Astrocyte (in vitro differentiated cells and primary cell): ENCODE data around the gene C9orf152. TPM values are rescaled to one million over a fixed set of nuclear protein-coding genes. Genes with fewer than 3 reads are reported as not detected.

Experiments
- DNase-seq: peaks from one replicate; pipeline ENCODE4 v3.0.0-alpha.2; 2010; ENCODE audit warnings: low read depth
- FAIRE-seq: peaks from 2 replicates; lab custom pipeline; 2011; peaks lifted over from hg19 to GRCh38; lab: Jason Lieb, UNC
- H2AFZ ChIP-seq: 2 replicates; pipeline ENCODE4 v1.6.0; 2012; ENCODE audit warnings: low read depth, low read length, inconsistent platforms
- H3K27ac ChIP-seq: 2 replicates; pipeline ENCODE4 v1.5.1; 2011; ENCODE audit warnings: low read depth, low read length, inconsistent platforms
- H3K27me3 ChIP-seq: 2 replicates; pipeline ENCODE4 v1.6.0; 2011; ENCODE audit warnings: low read length, inconsistent platforms; ENCODE audit not compliant: insufficient read depth
- H3K36me3 ChIP-seq: 2 replicates; pipeline ENCODE4 v1.5.1; 2011; ENCODE audit warnings: low read length, inconsistent platforms; ENCODE audit not compliant: insufficient read depth
- H3K4me1 ChIP-seq: 2 replicates; pipeline ENCODE4 v1.5.1; 2011; ENCODE audit warnings: low read length, inconsistent platforms; ENCODE audit not compliant: insufficient read depth
- H3K4me2 ChIP-seq: 2 replicates; pipeline ENCODE4 v1.6.0; 2012; ENCODE audit warnings: low read length, inconsistent platforms
- H3K4me3 ChIP-seq: 2 replicates; pipeline ENCODE4 v1.5.1; 2011; ENCODE audit warnings: low read depth, mild to moderate bottlenecking, low read length, inconsistent platforms; ENCODE audit not compliant: insufficient read depth
- H3K79me2 ChIP-seq: 2 replicates; pipeline ENCODE4 v1.6.0; 2012; ENCODE audit warnings: mild to moderate bottlenecking, low read length, inconsistent platforms; ENCODE audit not compliant: insufficient read depth
- H3K9ac ChIP-seq: 2 replicates; pipeline ENCODE4 v1.6.0; 2012; ENCODE audit warnings: mild to moderate bottlenecking, low read length, inconsistent platforms
- H3K9me3 ChIP-seq: 2 replicates; pipeline ENCODE4 v1.5.1; 2012; ENCODE audit warnings: low read depth, mild to moderate bottlenecking, low read length, inconsistent platforms; ENCODE audit not compliant: insufficient read depth
- H4K20me1 ChIP-seq: 2 replicates; pipeline ENCODE4 v1.6.0; 2012; ENCODE audit warnings: low read length, inconsistent platforms; ENCODE audit not compliant: insufficient read depth
- H3K27ac Mint-ChIP-seq: one replicate; pipeline ENCODE4 v1.8.0; 2021; ENCODE audit warnings: mild to moderate bottlenecking, mixed read lengths; ENCODE audit not compliant: unreplicated experiment
- H3K27me3 Mint-ChIP-seq: one replicate; pipeline ENCODE4 v1.8.0; 2021; ENCODE audit warnings: low read depth, mixed read lengths; ENCODE audit not compliant: unreplicated experiment
- H3K36me3 Mint-ChIP-seq: one replicate; pipeline ENCODE4 v1.8.0; 2021; ENCODE audit warnings: low read depth, mixed read lengths; ENCODE audit not compliant: unreplicated experiment
- H3K4me1 Mint-ChIP-seq: one replicate; pipeline ENCODE4 v1.8.0; 2021; ENCODE audit warnings: low read depth, mixed read lengths; ENCODE audit not compliant: unreplicated experiment
- H3K4me3 Mint-ChIP-seq: one replicate; pipeline ENCODE4 v1.8.0; 2021; ENCODE audit warnings: mild to moderate bottlenecking, moderate library complexity, mixed read lengths; ENCODE audit not compliant: unreplicated experiment
- H3K9me3 Mint-ChIP-seq: one replicate; pipeline ENCODE4 v1.8.0; 2021; ENCODE audit warnings: mild to moderate bottlenecking, mixed read lengths; ENCODE audit not compliant: unreplicated experiment
- CTCF ChIP-seq: IDR thresholded peaks from 2 replicates; pipeline ENCODE4 v1.5.1; 2011; ENCODE audit warnings: low read depth, mild to moderate bottlenecking, inconsistent platforms, low read length, moderate library complexity; ENCODE audit not compliant: insufficient read depth
- EZH2 ChIP-seq: IDR thresholded peaks from 2 replicates; pipeline ENCODE4 v1.6.1; 2012; ENCODE audit warnings: mild to moderate bottlenecking, low read length, inconsistent platforms; ENCODE audit not compliant: insufficient read depth
- total RNA-seq: library from RNA; stranded (reverse); gene quantifications from 2 replicates; pipeline ENCODE4 v1.2.1, GENCODE V29; 2021

The C9orf152 gene
- total RNA-seq, 1 donor from 2014 or later, result 0.07 TPM

DNA sequence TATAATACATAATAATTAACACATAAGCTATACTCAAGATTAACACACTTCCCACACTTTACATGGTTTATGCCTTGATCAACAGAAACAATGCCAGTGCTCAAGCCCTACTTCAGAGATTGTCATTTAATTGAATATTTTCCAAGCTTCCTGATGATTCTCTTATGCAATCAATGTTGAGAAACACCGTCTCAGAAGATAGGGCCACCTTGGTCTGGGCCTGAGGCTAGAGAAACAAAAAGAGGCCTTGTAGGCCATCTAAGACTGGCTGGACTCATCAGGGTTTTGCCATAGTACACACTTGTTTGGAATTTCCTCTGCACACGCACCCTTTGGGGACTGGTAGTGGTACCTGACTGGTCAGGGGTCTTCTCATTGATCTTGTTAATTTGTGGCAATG, 16.3 kb downstream of the C9orf152 start:
- peaks cover 2% of the 10 kb centered on the region for H3K9me3 Mint-ChIP-seq
- Histone ChIP-seq H3K9ac (no peak overlapping the region), H3K4me3 (no peak overlapping the region), H3K4me1 (peaks cover 4% of the 10 kb centered on the region), H3K9me3 (no peaks in the 10 kb centered on the region), H3K36me3 (no peaks in the 10 kb centered on the region), H3K79me2 (no peaks in the 10 kb centered on the region), H3K4me2 (no peak overlapping the region), H4K20me1 (no peaks in the 10 kb centered on the region), H3K27me3 (no peaks in the 10 kb centered on the region), H3K27ac (no peak overlapping the region), H2AFZ (no peak overlapping the region)
- H3K4me3 Mint-ChIP-seq, result no peak overlapping the region
- H3K27me3 Mint-ChIP-seq, result no peaks in the 10 kb centered on the region
- H3K27ac Mint-ChIP-seq, result no peak overlapping the region
- peaks cover 10% of the 10 kb centered on the region for H3K4me1 Mint-ChIP-seq
- H3K36me3 Mint-ChIP-seq, result no peaks in the 10 kb centered on the region
- FAIRE-seq (no peak), DNase-seq (no peak)
- TF ChIP-seq EZH2, result no peak
- no peak for TF ChIP-seq CTCF

DNA sequence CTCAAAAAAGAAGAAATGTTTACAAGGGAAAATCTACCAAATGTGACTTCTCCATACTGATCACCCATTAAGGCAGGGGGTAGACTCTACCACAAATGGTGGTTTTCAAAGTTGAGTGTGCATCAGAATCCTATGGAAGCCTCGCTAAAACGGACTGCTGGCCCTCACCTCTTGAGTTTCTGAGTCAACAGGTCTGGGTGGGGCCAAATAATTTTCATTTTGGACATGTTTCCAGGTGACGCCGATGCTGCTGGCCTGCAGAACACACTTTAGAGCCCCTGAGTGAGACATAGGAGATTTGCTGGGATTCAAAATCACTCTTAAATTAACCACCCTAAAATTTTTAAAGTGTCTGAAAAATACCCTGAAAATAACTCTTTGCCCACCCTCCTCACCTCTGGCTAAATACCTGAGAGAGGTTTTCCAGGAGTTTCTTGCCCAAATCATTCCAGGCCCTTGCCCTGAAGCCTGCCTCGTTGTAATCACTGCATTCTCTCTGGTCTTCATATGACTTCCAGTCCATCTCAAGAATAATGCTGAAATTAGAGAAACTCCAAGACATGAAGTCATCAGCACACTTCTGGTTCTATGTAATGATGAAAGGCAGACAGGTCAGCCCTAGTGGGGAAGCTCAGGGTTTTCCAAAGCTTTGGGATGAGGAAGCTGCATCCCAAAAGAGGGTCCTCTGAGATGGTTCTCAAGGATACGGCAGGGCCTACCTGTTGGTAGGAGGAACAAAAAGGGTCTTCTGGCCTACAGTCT, 18.2 kb downstream of the C9orf152 start:
- H3K4me1 ChIP-seq, result peaks cover 4% of the 10 kb centered on the region
- no peaks in the 10 kb centered on the region for H3K36me3 ChIP-seq
- no peaks in the 10 kb centered on the region for H3K27me3 ChIP-seq
- H3K27ac ChIP-seq, result no peak overlapping the region
- Mint-ChIP-seq H3K36me3 (no peaks in the 10 kb centered on the region), H3K4me1 (peaks cover 11% of the 10 kb centered on the region), H3K27ac (no peak overlapping the region), H3K4me3 (no peak overlapping the region), H3K9me3 (peaks cover 2% of the 10 kb centered on the region), H3K27me3 (no peaks in the 10 kb centered on the region)
- DNase-seq, result no peak
- H3K9ac ChIP-seq, result no peak overlapping the region
- no peaks in the 10 kb centered on the region for H4K20me1 ChIP-seq
- TF ChIP-seq CTCF (no peak), EZH2 (no peak)
- FAIRE-seq, result no peak
- H3K4me3 ChIP-seq, result no peak overlapping the region
- no peak overlapping the region for H2AFZ ChIP-seq
- no peak overlapping the region for H3K4me2 ChIP-seq
- no peaks in the 10 kb centered on the region for H3K9me3 ChIP-seq
- H3K79me2 ChIP-seq, result no peaks in the 10 kb centered on the region

- H3K9me3 Mint-ChIP-seq, result peaks cover 2% of the 10 kb centered on the region
- no peak for FAIRE-seq
- H4K20me1 ChIP-seq, result no peaks in the 10 kb centered on the region
These were observed 19.0 kb downstream of the C9orf152 start for GRCh38 chr9:110188991-110189390.

More at GRCh38 chr9:110188991-110189390, 19.0 kb downstream of the C9orf152 start:
- H3K4me2 ChIP-seq, result no peak overlapping the region
- H3K9me3 ChIP-seq, result no peaks in the 10 kb centered on the region
- no peak for TF ChIP-seq CTCF
- no peak for TF ChIP-seq EZH2
- Mint-ChIP-seq H3K4me3 (no peak overlapping the region), H3K27me3 (no peaks in the 10 kb centered on the region), H3K27ac (no peak overlapping the region), H3K4me1 (peaks cover 9% of the 10 kb centered on the region), H3K36me3 (no peaks in the 10 kb centered on the region)
- H3K27me3 ChIP-seq, result no peaks in the 10 kb centered on the region
- no peaks in the 10 kb centered on the region for H3K79me2 ChIP-seq
- no peak overlapping the region for H3K27ac ChIP-seq
- DNase-seq, result no peak
- H3K4me1 ChIP-seq, result peaks cover 4% of the 10 kb centered on the region
- no peaks in the 10 kb centered on the region for H3K36me3 ChIP-seq
- no peak overlapping the region for H3K9ac ChIP-seq
- H2AFZ ChIP-seq, result no peak overlapping the region
- no peak overlapping the region for H3K4me3 ChIP-seq
